Endothelial cell of umbilical vein (primary cell): ENCODE measurements around the gene CST1. TPM values are rescaled to one million over a fixed set of nuclear protein-coding genes. Genes with fewer than 3 reads are reported as not detected.

ENCODE experiments used
- BruUV-seq: library from RNA; stranded (reverse); fragments of 400-500 nt; replicated peaks from 2 replicates; lab custom pipeline; 2021; lab: Mats Ljungman, UMichigan
- CTCF ChIA-PET: fragments of 300-600, 350-600 bp; sonication (Branson Sonifier 250); formaldehyde crosslinking; loops from one replicate; lab custom pipeline; 2021; ENCODE audit warnings: antibody characterized with exemption, inconsistent platforms; lab: Charles Lee
- POLR2A ChIA-PET: fragments of 300-600, 350-600 bp; sonication (Branson Sonifier 250); formaldehyde crosslinking; loops from one replicate; lab custom pipeline; 2021; ENCODE audit warnings: antibody characterized with exemption, inconsistent platforms; lab: Charles Lee
- DNase-seq: peaks from one replicate; pipeline ENCODE4 v3.0.0-alpha.2; 2011; ENCODE audit warnings: low read depth, low spot score
- FAIRE-seq: peaks from 2 replicates; lab custom pipeline; 2011; peaks lifted over from hg19 to GRCh38; lab: Jason Lieb, UNC
- H2AFZ ChIP-seq: 2 replicates; pipeline ENCODE4 v1.6.0; 2012; ENCODE audit warnings: low read depth, low read length, control low read depth, inconsistent platforms
- H3K27ac ChIP-seq: 2 replicates; pipeline ENCODE4 v1.5.1; 2011; ENCODE audit warnings: low read depth, mild to moderate bottlenecking, control low read depth, low read length, moderate library complexity; ENCODE audit not compliant: insufficient read depth
- H3K27me3 ChIP-seq, 2 experiments: 2 replicates each; pipeline versions ENCODE4 v1.6.0 to v1.6.1; 2011; ENCODE audit warnings: low read length in 2 of 2, mixed read lengths in 1 of 2; ENCODE audit not compliant: control insufficient read depth in 2 of 2, insufficient read depth in 2 of 2
- H3K36me3 ChIP-seq, 2 experiments: 2 replicates in 1 of 2; 3 replicates in 1 of 2; pipeline ENCODE4 v1.5.1; 2011; ENCODE audit warnings: low read length in 2 of 2, mild to moderate bottlenecking in 1 of 2, moderate library complexity in 1 of 2; ENCODE audit not compliant: control insufficient read depth in 2 of 2, insufficient read depth in 2 of 2; ENCODE audit errors: extremely low read depth in 1 of 2
- H3K4me1 ChIP-seq: 3 replicates; pipeline ENCODE4 v1.5.1; 2011; ENCODE audit warnings: mild to moderate bottlenecking, low read length; ENCODE audit not compliant: control insufficient read depth, insufficient read depth; ENCODE audit errors: extremely low read depth
- H3K4me2 ChIP-seq: 2 replicates; pipeline ENCODE4 v1.6.1; 2011; ENCODE audit warnings: low read length, control low read depth, mixed read lengths; ENCODE audit not compliant: insufficient read depth
- H3K4me3 ChIP-seq, 3 experiments: fragments of 200-600 bp in 1 of 3; sonication (generic), shearing (Covaris generic) in 1 of 3; replicated peaks in 1 of 3; 2 replicates each; pipeline ENCODE4 v1.5.1; 2011 to 2016; ENCODE audit warnings: control low read depth in 3 of 3, low read length in 3 of 3, mild to moderate bottlenecking in 2 of 3, inconsistent platforms in 1 of 3, low read depth in 1 of 3, moderate library complexity in 1 of 3; ENCODE audit not compliant: insufficient read depth in 1 of 3
- H3K79me2 ChIP-seq: 2 replicates; pipeline ENCODE4 v1.6.0; 2012; ENCODE audit warnings: low read length, inconsistent platforms; ENCODE audit not compliant: control insufficient read depth, insufficient read depth
- H3K9ac ChIP-seq: replicated peaks from 2 replicates; pipeline ENCODE3; 2011; ENCODE audit warnings: low read length, control low read depth; ENCODE audit not compliant: insufficient read depth; ENCODE audit errors: extremely low read depth
- H3K9me1 ChIP-seq: replicated peaks from 3 replicates; pipeline ENCODE4 v1.6.0; 2011; ENCODE audit warnings: mild to moderate bottlenecking, low read length; ENCODE audit not compliant: control insufficient read depth, insufficient read depth; ENCODE audit errors: extremely low read depth
- H3K9me3 ChIP-seq: replicated peaks from 2 replicates; pipeline ENCODE4 v1.5.1; 2012; ENCODE audit warnings: low read length, inconsistent platforms; ENCODE audit not compliant: control insufficient read depth, insufficient read depth
- H4K20me1 ChIP-seq: replicated peaks from 2 replicates; pipeline ENCODE3; 2011; ENCODE audit warnings: mild to moderate bottlenecking, low read length; ENCODE audit not compliant: control insufficient read depth, insufficient read depth; ENCODE audit errors: extremely low read depth
- CTCF ChIP-seq, 2 donors: IDR thresholded peaks; 1 replicate in 1 of 2; 2 replicates in 1 of 2; pipeline ENCODE4 v1.5.1; 2011; ENCODE audit warnings: low read length in 2 of 2, mild to moderate bottlenecking in 2 of 2, moderate library complexity in 2 of 2, control low read depth in 1 of 2, inconsistent platforms in 1 of 2, low read depth in 1 of 2; ENCODE audit not compliant: insufficient read depth in 1 of 2; ENCODE audit errors: extremely low read depth in 1 of 2
- EZH2 ChIP-seq: IDR thresholded peaks from 2 replicates; pipeline ENCODE4 v1.6.1; 2012; ENCODE audit warnings: borderline replicate concordance, low read depth, mild to moderate bottlenecking, moderate library complexity, low read length, inconsistent platforms; ENCODE audit not compliant: severe bottlenecking
- FOS ChIP-seq: IDR thresholded peaks from 2 replicates; pipeline ENCODE4 v1.6.1; 2011; ENCODE audit warnings: mild to moderate bottlenecking, low read length, moderate library complexity, borderline replicate concordance; ENCODE audit not compliant: insufficient read depth
- GATA2 ChIP-seq: IDR thresholded peaks from 2 replicates; pipeline ENCODE4 v1.7.0; 2011; ENCODE audit warnings: low read depth, mild to moderate bottlenecking, moderate library complexity, mixed read lengths, low read length; ENCODE audit not compliant: insufficient read length, insufficient read depth
- JUN ChIP-seq: IDR thresholded peaks from 2 replicates; pipeline ENCODE4 v1.6.1; 2011; ENCODE audit warnings: borderline replicate concordance, low read depth; ENCODE audit not compliant: insufficient read length, insufficient read depth
- MAX ChIP-seq: IDR thresholded peaks from 2 replicates; pipeline ENCODE4 v1.6.1; 2011; ENCODE audit not compliant: insufficient read depth, insufficient read length
- MYC ChIP-seq: IDR thresholded peaks from one replicate; pipeline ENCODE4 v1.6.1; 2011; ENCODE audit warnings: mild to moderate bottlenecking, low read depth, low read length
- POLR2A ChIP-seq: IDR thresholded peaks from 2 replicates; pipeline ENCODE4 v1.6.1; 2012; ENCODE audit warnings: low read depth, mild to moderate bottlenecking, control low read depth, low read length
- POLR2AphosphoS5 ChIP-seq: IDR thresholded peaks from 2 replicates; pipeline ENCODE4 v1.6.1; 2012; ENCODE audit warnings: low read depth, mild to moderate bottlenecking, control low read depth, low read length, moderate library complexity; ENCODE audit not compliant: insufficient read depth
- dilution Hi-C: fragments of 300-500 bp; cut with MboI; formaldehyde crosslinking; loops from one replicate; pipeline ENCODE4 v1.15.0; 2019; ENCODE audit warnings: low sequenced_read_pairs; ENCODE audit not compliant: extremely low pct_ligation_motif_present
- intact Hi-C: fragments of 100-400 bp; cut with micrococcal nuclease; formaldehyde crosslinking; loops from one replicate; pipeline ENCODE4 v1.10.0; 2022
- polyA plus RNA-seq, 4 experiments: library from polyadenylated mRNA; depleted of rRNA in 3 of 4; stranded (reverse) in 3 of 4; unstranded in 1 of 4; fragments of >200 nt; gene quantifications; 2 replicates each; pipeline versions ENCODE4 v1.2.1 to v1.2.3, GENCODE V29; 2011 to 2012; ENCODE audit warnings: missing spikeins in 1 of 4
- total RNA-seq: library from RNA; stranded (reverse); gene quantifications from 2 replicates; pipeline ENCODE4 v1.2.3, GENCODE V29; 2021

CST1 gene
- total and polyA plus RNA-seq, 2 donors (not counting 3 experiments of a cell fraction or from before 2014, with no cell fraction given) = 0.19 to 2.2 TPM

GRCh38 chr20:23710771-23711170, 40.0 kb downstream of the CST1 start:
- H3K9ac ChIP-seq = no peak overlapping the region
- no peaks in the 10 kb centered on the region for H3K9me3 ChIP-seq
- no peaks in the 10 kb centered on the region for H3K36me3 ChIP-seq
- H4K20me1 ChIP-seq = no peaks in the 10 kb centered on the region
- H3K79me2 ChIP-seq = no peaks in the 10 kb centered on the region
- dilution Hi-C loops = no loop called here
- BruUV-seq = no TSS peak
- TF ChIP-seq POLR2A (no peak), POLR2AphosphoS5 (no peak), JUN (no peak), GATA2 (no peak), MYC (no peak), MAX (no peak), EZH2 (no peak), FOS (no peak), CTCF (IDR thresholded peaks at IDR 0.05; ENCODE audit: extremely low read depth in 1 of 2, insufficient read depth in 1 of 2, low read depth in 1 of 2, low read length in 2 of 2) (no peak)
- ChIA-PET POLR2A (no interaction called here), CTCF (no interaction called here)
- intact Hi-C loops = no loop called here
- DNase-seq (no peak), FAIRE-seq (no peak)
- H3K27ac ChIP-seq = no peak overlapping the region
- H3K27me3 ChIP-seq = peaks cover 10 to 13% of the 10 kb centered on the region in 2 experiments
- H3K4me2 ChIP-seq = no peak overlapping the region
- no peaks in the 10 kb centered on the region for H3K4me1 ChIP-seq
- H3K4me3 ChIP-seq = no peak overlapping the region
- H2AFZ ChIP-seq = no peak overlapping the region
- no peaks in the 10 kb centered on the region for H3K9me1 ChIP-seq
